Fibroblast of lung (primary cell): Measurements from ENCODE around the gene MICAL3. TPM values are rescaled to one million over a fixed set of nuclear protein-coding genes. Genes with fewer than 3 reads are reported as not detected.
A peak's percentile ranks its signal among the peaks of the same experiment; 100 is the strongest.
"Not testable (repeated sequence)": the region's sequence is repeated elsewhere in the genome, so short reads cannot be mapped to it uniquely, and the experiment has no call there.

Source experiments
- DNase-seq, 2 donors: peaks; one replicate each; pipeline versions ENCODE4 v3.0.0 to v3.0.0-alpha.2; 2010; ENCODE audit warnings: low read depth in 2 of 2
- H2AFZ ChIP-seq: 2 replicates; pipeline ENCODE4 v1.5.1; 2012; ENCODE audit warnings: low read length, control low read depth, inconsistent platforms
- H3K27ac ChIP-seq: 2 replicates; pipeline ENCODE4 v1.5.1; 2011; ENCODE audit warnings: low read length, control low read depth; ENCODE audit not compliant: insufficient read depth
- H3K27me3 ChIP-seq: 2 replicates; pipeline ENCODE4 v1.5.1; 2011; ENCODE audit warnings: mild to moderate bottlenecking, low read length; ENCODE audit not compliant: control insufficient read depth, insufficient read depth
- H3K36me3 ChIP-seq: 2 replicates; pipeline ENCODE4 v1.5.1; 2011; ENCODE audit warnings: low read length; ENCODE audit not compliant: control insufficient read depth, insufficient read depth
- H3K4me1 ChIP-seq: 2 replicates; pipeline ENCODE4 v1.5.1; 2011; ENCODE audit warnings: low read length; ENCODE audit not compliant: control insufficient read depth, insufficient read depth; ENCODE audit errors: extremely low read depth
- H3K4me2 ChIP-seq: 2 replicates; pipeline ENCODE4 v1.5.1; 2011; ENCODE audit warnings: low read length, control low read depth; ENCODE audit not compliant: insufficient read depth; ENCODE audit errors: extremely low read depth
- H3K4me3 ChIP-seq, 4 experiments: fragments of 200-600 bp in 1 of 4; sonication (generic) in 1 of 4; replicated peaks in 1 of 4; 2 replicates each; pipeline ENCODE4 v1.5.1; 2011 to 2016; ENCODE audit warnings: low read length in 4 of 4, low read depth in 3 of 4, mild to moderate bottlenecking in 3 of 4, control low read depth in 2 of 4, inconsistent platforms in 1 of 4, mixed read lengths in 1 of 4; ENCODE audit not compliant: insufficient read depth in 1 of 4; ENCODE audit errors: control extremely low read depth in 1 of 4
- H3K79me2 ChIP-seq: 2 replicates; pipeline ENCODE4 v1.5.1; 2012; ENCODE audit warnings: mild to moderate bottlenecking, low read length, inconsistent platforms; ENCODE audit not compliant: control insufficient read depth, insufficient read depth
- H3K9ac ChIP-seq: 2 replicates; pipeline ENCODE4 v1.5.1; 2011; ENCODE audit warnings: mild to moderate bottlenecking, low read length, control low read depth; ENCODE audit not compliant: insufficient read depth
- H3K9me3 ChIP-seq: 2 replicates; pipeline ENCODE4 v1.5.1; 2012; ENCODE audit warnings: low read depth, low read length; ENCODE audit not compliant: control insufficient read depth, insufficient read depth
- H4K20me1 ChIP-seq: 2 replicates; pipeline ENCODE4 v1.5.1; 2011; ENCODE audit warnings: low read length; ENCODE audit not compliant: control insufficient read depth, insufficient read depth; ENCODE audit errors: extremely low read depth
- CTCF ChIP-seq, 2 donors: IDR thresholded peaks in 1 of 2; conservative IDR thresholded peaks in 1 of 2; 1 replicate in 1 of 2; 2 replicates in 1 of 2; pipeline ENCODE4 v1.5.1; 2011 to 2012; ENCODE audit warnings: low read length in 2 of 2, control low read depth in 1 of 2, inconsistent platforms in 1 of 2, low read depth in 1 of 2, mild to moderate bottlenecking in 1 of 2
- EZH2 ChIP-seq: IDR thresholded peaks from 2 replicates; pipeline ENCODE4 v1.5.1; 2012; ENCODE audit warnings: low read length, control low read depth, mild to moderate bottlenecking; ENCODE audit errors: missing control alignments
- polyA plus RNA-seq, 2 donors: library from polyadenylated mRNA; depleted of rRNA in 1 of 2; stranded (reverse) in 1 of 2; unstranded in 1 of 2; fragments of >200 nt; gene quantifications; 2 replicates each; pipeline ENCODE4 v1.2.1, GENCODE V29; 2011 to 2012; ENCODE audit warnings: missing spikeins in 1 of 2
- total RNA-seq: library from RNA; depleted of rRNA; stranded (reverse); fragments of >200 nt; gene quantifications from 2 replicates; pipeline ENCODE4 v1.2.1, GENCODE V29; 2014

The MICAL3 gene
- total and polyA plus RNA-seq, 2 donors (not counting 1 experiment from before 2014, with no cell fraction given), result 10.8 to 22.6 TPM

GRCh38 chr22:17998913-17999312, 25.4 kb downstream of the MICAL3 start:
- peaks cover 33% of the 10 kb centered on the region for H3K79me2 ChIP-seq

GRCh38 chr22:17997456-17997855, 26.9 kb downstream of the MICAL3 start:
- Histone ChIP-seq H3K9ac (no peak overlapping the region), H3K27me3 (no peaks in the 10 kb centered on the region), H3K36me3 (peaks cover 1% of the 10 kb centered on the region), H3K27ac (no peak overlapping the region), H3K9me3 (no peaks in the 10 kb centered on the region), H3K4me3 (no peak overlapping the region), H3K4me2 (no peak overlapping the region), H4K20me1 (no peaks in the 10 kb centered on the region), H2AFZ (no peak overlapping the region), H3K4me1 (no peaks in the 10 kb centered on the region), H3K79me2 (peaks cover 34% of the 10 kb centered on the region)
- TF ChIP-seq EZH2 (no peak), CTCF (conservative IDR thresholded peaks at IDR 0.05 in 1 of 2, IDR thresholded peaks at IDR 0.05 in 1 of 2; ENCODE audit: low read depth in 1 of 2, low read length in 2 of 2) (no peak)
- peak in 1 of 2 donors; percentile 57 for DNase-seq

More at GRCh38 chr22:17998913-17999312, 25.4 kb downstream of the MICAL3 start:
- no peaks in the 10 kb centered on the region for H3K4me1 ChIP-seq
- peaks cover 1% of the 10 kb centered on the region for H3K36me3 ChIP-seq
- TF ChIP-seq CTCF (conservative IDR thresholded peaks at IDR 0.05 in 1 of 2, IDR thresholded peaks at IDR 0.05 in 1 of 2; ENCODE audit: low read depth in 1 of 2, low read length in 2 of 2) (no peak), EZH2 (no peak)
- H3K27me3 ChIP-seq, result no peaks in the 10 kb centered on the region
- H3K27ac ChIP-seq, result no peak overlapping the region
- DNase-seq, result no peak
- no peak overlapping the region for H3K9ac ChIP-seq
- no peak overlapping the region for H3K4me2 ChIP-seq
- no peak overlapping the region for H3K4me3 ChIP-seq
- no peaks in the 10 kb centered on the region for H3K9me3 ChIP-seq
- H4K20me1 ChIP-seq, result no peaks in the 10 kb centered on the region
- no peak overlapping the region for H2AFZ ChIP-seq

GRCh38 chr22:17995256-17995655, 29.1 kb downstream of the MICAL3 start:
- not testable (repeated sequence) for H3K27me3 ChIP-seq, H3K9me3 ChIP-seq, H2AFZ ChIP-seq, H3K9ac ChIP-seq, H3K27ac ChIP-seq, H3K4me3 ChIP-seq, H3K36me3 ChIP-seq, DNase-seq, H3K4me2 ChIP-seq, H3K4me1 ChIP-seq, H4K20me1 ChIP-seq
- peaks cover 39% of the 10 kb centered on the region for H3K79me2 ChIP-seq
